DND-41 (cell line): Measurements from ENCODE around the gene FAM222A.

ENCODE experiments used
- CTCF ChIP-seq: IDR thresholded peaks from 2 replicates; pipeline ENCODE4 v1.5.1; 2012; ENCODE audit warnings: borderline replicate concordance, low read length, moderate library complexity, mild to moderate bottlenecking; ENCODE audit not compliant: poor library complexity, severe bottlenecking; ENCODE audit errors: extremely low read depth
- EZH2 ChIP-seq: IDR thresholded peaks from 3 replicates; pipeline ENCODE4 v1.6.1; 2012; ENCODE audit warnings: borderline replicate concordance, low read depth, mild to moderate bottlenecking, moderate library complexity, low read length, inconsistent platforms; ENCODE audit not compliant: severe bottlenecking

- TF ChIP-seq CTCF (no peak), EZH2 (no peak)
Observed at GRCh38 chr12:109693653-109694600, 19.7 kb upstream of the FAM222A start.
